ENCODE results near the gene SNX13. TPM values are rescaled to one million over a fixed set of nuclear protein-coding genes. Genes with fewer than 3 reads are reported as not detected.

SNX13 gene
- total and polyA plus RNA-seq, 2 donors (not counting 3 experiments of a cell fraction or from before 2014, with no cell fraction given), result 6.1 to 28.5 TPM

GRCh38 chr7:17948526-17949238, 8.4 kb upstream of the SNX13 start:
- Histone ChIP-seq H4K20me1 (replicated peaks; ENCODE audit: control insufficient read depth, extremely low read depth, insufficient read depth, low read length) (no peaks in the 10 kb centered on the region), H3K27me3 (ENCODE audit: control insufficient read depth in 2 of 2, insufficient read depth in 2 of 2, low read length in 2 of 2) (no peaks in the 10 kb centered on the region), H3K36me3 (ENCODE audit: control insufficient read depth in 2 of 2, extremely low read depth in 1 of 2, insufficient read depth in 2 of 2, low read length in 2 of 2) (no peaks in the 10 kb centered on the region), H3K27ac (ENCODE audit: insufficient read depth, low read depth, low read length) (no peak overlapping the region), H3K4me2 (ENCODE audit: insufficient read depth, low read length) (no peak overlapping the region), H3K9me1 (replicated peaks; ENCODE audit: control insufficient read depth, extremely low read depth, insufficient read depth, low read length) (no peaks in the 10 kb centered on the region), H3K9me3 (replicated peaks; ENCODE audit: control insufficient read depth, insufficient read depth, low read length) (no peaks in the 10 kb centered on the region), H3K9ac (replicated peaks; ENCODE audit: extremely low read depth, insufficient read depth, low read length) (no peak overlapping the region), H3K79me2 (ENCODE audit: control insufficient read depth, insufficient read depth, low read length) (no peaks in the 10 kb centered on the region), H2AFZ (ENCODE audit: low read depth, low read length) (no peak overlapping the region), H3K4me3 (replicated peaks in 1 of 3; ENCODE audit: insufficient read depth in 1 of 3, low read depth in 1 of 3, low read length in 3 of 3) (no peak overlapping the region), H3K4me1 (ENCODE audit: control insufficient read depth, extremely low read depth, insufficient read depth, low read length) (no peaks in the 10 kb centered on the region)
- TF ChIP-seq JUN (IDR thresholded peaks at IDR 0.05; ENCODE audit: borderline replicate concordance, insufficient read depth, insufficient read length, low read depth) (no peak), MYC (IDR thresholded peaks at IDR 0.05; ENCODE audit: low read depth, low read length) (no peak), POLR2A (IDR thresholded peaks at IDR 0.05; ENCODE audit: low read depth, low read length) (no peak), MAX (IDR thresholded peaks at IDR 0.05; ENCODE audit: insufficient read depth, insufficient read length) (no peak), EZH2 (IDR thresholded peaks at IDR 0.05; ENCODE audit: borderline replicate concordance, low read depth, low read length, severe bottlenecking) (no peak), CTCF (IDR thresholded peaks at IDR 0.05; ENCODE audit: extremely low read depth in 1 of 2, insufficient read depth in 1 of 2, low read depth in 1 of 2, low read length in 2 of 2) (no peak), POLR2AphosphoS5 (IDR thresholded peaks at IDR 0.05; ENCODE audit: insufficient read depth, low read depth, low read length) (no peak)
- dilution Hi-C loops (cut with MboI; ENCODE audit: extremely low pct_ligation_motif_present, low sequenced_read_pairs), result no loop called here
- no peak for DNase-seq (ENCODE audit: low read depth, low spot score)
- POLR2A ChIA-PET, result no interaction called here
- CTCF ChIA-PET, result interaction anchor here (4.5 kb wide), 1 partner anchor 179 kb away, joined by 16 read pairs; no protein-coding TSS in a partner anchor
- intact Hi-C loops (cut with micrococcal nuclease), result no loop called here
- BruUV-seq (replicated peaks), result no TSS peak
- no peak for FAIRE-seq
